A204.1 (cell line): ENCODE results near the gene GUCA1C.
A peak's percentile ranks its signal among the peaks of the same experiment; 100 is the strongest.

Experiments
- FAIRE-seq: peaks from 2 replicates; lab custom pipeline; 2012; peaks lifted over from hg19 to GRCh38; lab: Jason Lieb, UNC

Gene GUCA1C

GRCh38 chr3:108953700-108954099 is at the start of gene GUCA1C:
GUCA1C (minus strand) TSS chr3:108953879; CDS start chr3:108953762, 117 bp downstream.
- FAIRE-seq, result no peak

GRCh38 chr3:108998436-108998835 is 44.8 kb upstream of the GUCA1C start:
- no peak for FAIRE-seq

GRCh38 chr3:108985844-108986243 is 32.2 kb upstream of the GUCA1C start:
- FAIRE-seq, result no peak

- FAIRE-seq, result no peak
Measured at GRCh38 chr3:108983051-108983450, 29.4 kb upstream of the GUCA1C start.

- no peak for FAIRE-seq
Measured at GRCh38 chr3:108976058-108976457, 22.4 kb upstream of the GUCA1C start.

GRCh38 chr3:108973019-108973418 is 19.3 kb upstream of the GUCA1C start:
- FAIRE-seq, result no peak

GRCh38 chr3:108972482-108972881 is 18.8 kb upstream of the GUCA1C start:
- no peak for FAIRE-seq

GRCh38 chr3:108970561-108970960 is 16.9 kb upstream of the GUCA1C start:
- FAIRE-seq, result no peak

GRCh38 chr3:108966773-108967172 is 13.1 kb upstream of the GUCA1C start:
- FAIRE-seq, result no peak

- no peak for FAIRE-seq
Measured at GRCh38 chr3:108959017-108959416, 5.3 kb upstream of the GUCA1C start.

GRCh38 chr3:108953210-108953609 is 469 bp downstream of the GUCA1C start:
- FAIRE-seq, result no peak

GRCh38 chr3:108951820-108952501 is 1.7 kb downstream of the GUCA1C start:
- no peak for FAIRE-seq

GRCh38 chr3:108947855-108948254 is 5.8 kb downstream of the GUCA1C start:
- FAIRE-seq, result no peak

- no peak for FAIRE-seq
Measured at GRCh38 chr3:108946292-108947285, 7.1 kb downstream of the GUCA1C start.

- FAIRE-seq, result no peak
Measured at GRCh38 chr3:108940568-108941263, 13.0 kb downstream of the GUCA1C start.

- FAIRE-seq, result no peak
Measured at GRCh38 chr3:108940166-108940565, 13.5 kb downstream of the GUCA1C start.

GRCh38 chr3:108936924-108937689 is 16.6 kb downstream of the GUCA1C start:
- no peak for FAIRE-seq

GRCh38 chr3:108931035-108931434 is 22.6 kb downstream of the GUCA1C start:
- no peak for FAIRE-seq

- no peak for FAIRE-seq
Measured at GRCh38 chr3:108918866-108919265, 34.8 kb downstream of the GUCA1C start.

GRCh38 chr3:108914774-108915641 is 38.7 kb downstream of the GUCA1C start:
- peak; percentile 39 for FAIRE-seq

- no peak for FAIRE-seq
Measured at GRCh38 chr3:108909799-108910198, 43.9 kb downstream of the GUCA1C start.
